H1 (cell line): ENCODE measurements around the gene CYB561A3. TPM values are rescaled to one million over a fixed set of nuclear protein-coding genes. Genes with fewer than 3 reads are reported as not detected.

Source experiments
- CTCF ChIA-PET: fragments of 300-600 bp; sonication (Branson Sonifier 250); formaldehyde crosslinking; loops from one replicate; lab custom pipeline; 2021; ENCODE audit not compliant: partially characterized antibody; lab: Charles Lee
- POLR2A ChIA-PET: fragments of 300-600 bp; sonication (Branson Sonifier 250); formaldehyde crosslinking; loops from one replicate; lab custom pipeline; 2021; ENCODE audit warnings: inconsistent platforms; ENCODE audit not compliant: partially characterized antibody; lab: Charles Lee
- DNase-seq, 2 experiments: peaks; one replicate each; pipeline versions ENCODE4 v3.0.0 to v3.0.0-alpha.2; 2010 to 2022; ENCODE audit warnings: low spot score in 2 of 2, low read depth in 1 of 2, mixed read lengths in 1 of 2
- FAIRE-seq: peaks from 2 replicates; lab custom pipeline; 2011; peaks lifted over from hg19 to GRCh38; lab: Jason Lieb, UNC
- H2AFZ ChIP-seq: 2 replicates; pipeline ENCODE4 v1.8.1; 2012; ENCODE audit warnings: low read length, inconsistent platforms
- H2AK5ac ChIP-seq: 2 replicates; pipeline ENCODE4 v1.6.1; 2013; ENCODE audit warnings: low read depth, low read length
- H2BK120ac ChIP-seq: replicated peaks from 2 replicates; pipeline ENCODE3; 2013; ENCODE audit warnings: low read depth, low read length, inconsistent platforms
- H2BK12ac ChIP-seq: 2 replicates; pipeline ENCODE4 v1.6.1; 2013; ENCODE audit warnings: low read depth, low read length
- H2BK15ac ChIP-seq: 2 replicates; pipeline ENCODE4 v1.6.1; 2013; ENCODE audit warnings: low read length
- H2BK20ac ChIP-seq: 2 replicates; pipeline ENCODE4 v1.6.1; 2013; ENCODE audit warnings: low read length
- H2BK5ac ChIP-seq: 2 replicates; pipeline ENCODE4 v1.6.1; 2013; ENCODE audit warnings: low read depth, low read length
- H3K14ac ChIP-seq: 2 replicates; pipeline ENCODE4 v1.6.1; 2013; ENCODE audit warnings: inconsistent platforms; ENCODE audit not compliant: insufficient read length
- H3K18ac ChIP-seq: 2 replicates; pipeline ENCODE4 v1.6.1; 2013; ENCODE audit warnings: low read length; ENCODE audit errors: extremely low read depth
- H3K23ac ChIP-seq: 2 replicates; pipeline ENCODE4 v1.6.1; 2013; ENCODE audit warnings: inconsistent platforms; ENCODE audit not compliant: insufficient read length
- H3K23me2 ChIP-seq: 2 replicates; pipeline ENCODE4 v1.6.1; 2013; ENCODE audit warnings: low read depth, low read length
- H3K27ac ChIP-seq: 2 replicates; pipeline ENCODE4 v1.6.1; 2011; ENCODE audit warnings: low read depth, low read length, inconsistent platforms
- H3K27me3 ChIP-seq, 4 experiments: replicated peaks in 1 of 4; 1 replicate in 1 of 4; 2 replicates in 3 of 4; pipeline versions ENCODE4 v1.6.1 to v1.8.1; 2011 to 2013; ENCODE audit warnings: low read length in 3 of 4, mild to moderate bottlenecking in 3 of 4, inconsistent platforms in 2 of 4, mixed read lengths in 2 of 4, moderate library complexity in 1 of 4; ENCODE audit not compliant: control insufficient read depth in 3 of 4, insufficient read depth in 3 of 4; ENCODE audit errors: extremely low read depth in 1 of 4
- H3K36me3 ChIP-seq, 4 experiments: 2 replicates each; pipeline versions ENCODE4 v1.6.1 to v1.8.1; 2011 to 2013; ENCODE audit warnings: mild to moderate bottlenecking in 4 of 4, low read length in 3 of 4, moderate library complexity in 2 of 4, control low read depth in 1 of 4, inconsistent platforms in 1 of 4; ENCODE audit not compliant: insufficient read depth in 4 of 4, control insufficient read depth in 2 of 4
- H3K4ac ChIP-seq: replicated peaks from 2 replicates; pipeline ENCODE3; 2013; ENCODE audit warnings: low read length, low read depth, mixed read lengths, inconsistent platforms; ENCODE audit not compliant: insufficient read length
- H3K4me1 ChIP-seq, 4 experiments: replicated peaks in 1 of 4; 1 replicate in 1 of 4; 2 replicates in 3 of 4; pipeline versions ENCODE4 v1.6.1 to v1.8.1; 2011 to 2013; ENCODE audit warnings: low read length in 3 of 4, inconsistent platforms in 2 of 4, mixed read lengths in 1 of 4; ENCODE audit not compliant: insufficient read depth in 4 of 4, control insufficient read depth in 3 of 4
- H3K4me2 ChIP-seq, 2 experiments: 2 replicates each; pipeline versions ENCODE4 v1.6.1 to v1.8.1; 2011 to 2013; ENCODE audit warnings: low read depth in 2 of 2, low read length in 2 of 2, control low read depth in 1 of 2, inconsistent platforms in 1 of 2, mild to moderate bottlenecking in 1 of 2; ENCODE audit not compliant: insufficient read depth in 1 of 2
- H3K4me3 ChIP-seq, 4 experiments: fragments of 200-600, 300-600 bp in 1 of 4; sonication (generic), shearing (Covaris generic), sonication (Bioruptor Twin) in 1 of 4; 2 replicates each; pipeline versions ENCODE4 v1.5.1 to v1.8.1; 2011 to 2016; ENCODE audit warnings: low read length in 4 of 4, low read depth in 3 of 4, control low read depth in 2 of 4, inconsistent platforms in 2 of 4, mild to moderate bottlenecking in 2 of 4, mixed read lengths in 1 of 4, moderate library complexity in 1 of 4; ENCODE audit not compliant: insufficient read depth in 2 of 4; ENCODE audit errors: extremely low read depth in 1 of 4
- H3K56ac ChIP-seq: replicated peaks from 2 replicates; pipeline ENCODE3; 2013; ENCODE audit warnings: low read depth, mild to moderate bottlenecking, mixed read lengths, low read length, inconsistent platforms; ENCODE audit not compliant: insufficient read length
- H3K79me1 ChIP-seq: 2 replicates; pipeline ENCODE4 v1.6.1; 2013; ENCODE audit warnings: low read depth, low read length, control low read depth
- H3K79me2 ChIP-seq, 2 experiments: 2 replicates each; pipeline versions ENCODE4 v1.6.1 to v1.8.1; 2012 to 2013; ENCODE audit warnings: low read length in 2 of 2, mild to moderate bottlenecking in 2 of 2, inconsistent platforms in 1 of 2; ENCODE audit not compliant: insufficient read depth in 2 of 2, control insufficient read depth in 1 of 2
- H3K9ac ChIP-seq, 4 experiments: replicated peaks in 1 of 4; 1 replicate in 1 of 4; 2 replicates in 3 of 4; pipeline versions ENCODE4 v1.6.1 to v1.8.1; 2011 to 2013; ENCODE audit warnings: low read depth in 3 of 4, low read length in 3 of 4, control low read depth in 2 of 4, mild to moderate bottlenecking in 2 of 4, moderate library complexity in 2 of 4, inconsistent platforms in 1 of 4; ENCODE audit errors: extremely low read depth in 1 of 4
- H3K9me3 ChIP-seq, 2 experiments: 2 replicates each; pipeline versions ENCODE4 v1.6.1 to v1.8.1; 2012 to 2013; ENCODE audit warnings: mild to moderate bottlenecking in 2 of 2, moderate library complexity in 2 of 2, control low read depth in 1 of 2, inconsistent platforms in 1 of 2, low read depth in 1 of 2, low read length in 1 of 2, mixed read lengths in 1 of 2; ENCODE audit not compliant: insufficient read depth in 2 of 2
- H4K20me1 ChIP-seq, 2 experiments: replicated peaks in 1 of 2; 2 replicates each; pipeline versions ENCODE3 to v1.8.1; 2011 to 2013; ENCODE audit warnings: inconsistent platforms in 2 of 2, low read length in 2 of 2, mild to moderate bottlenecking in 1 of 2; ENCODE audit not compliant: insufficient read depth in 2 of 2, control insufficient read depth in 1 of 2
- H4K5ac ChIP-seq: 2 replicates; pipeline ENCODE4 v1.6.1; 2013; ENCODE audit warnings: low read length, low read depth, mixed read lengths, inconsistent platforms; ENCODE audit not compliant: insufficient read length
- H4K8ac ChIP-seq: 2 replicates; pipeline ENCODE4 v1.8.0; 2013; ENCODE audit warnings: mild to moderate bottlenecking, moderate library complexity, low read length, inconsistent platforms; ENCODE audit not compliant: insufficient read depth; ENCODE audit errors: extremely low read depth
- H4K91ac ChIP-seq: replicated peaks from 2 replicates; pipeline ENCODE3; 2013; ENCODE audit warnings: low read length, mixed read lengths, inconsistent platforms; ENCODE audit not compliant: insufficient read length
- BRCA1 ChIP-seq: IDR thresholded peaks from 2 replicates; pipeline ENCODE4 v1.6.1; 2012; ENCODE audit warnings: low read depth, low read length, improper control_type of control experiment
- CHD1 ChIP-seq: IDR thresholded peaks from 2 replicates; pipeline ENCODE4 v1.6.1; 2012; ENCODE audit warnings: low read depth, low read length, improper control_type of control experiment
- KDM1A ChIP-seq: fragments of 200-600, 300-600 bp; sonication (generic); IDR thresholded peaks from 2 replicates; pipeline ENCODE4 v1.7.1; 2016; ENCODE audit warnings: mild to moderate bottlenecking, low read length, borderline replicate concordance
- KDM4A ChIP-seq: IDR thresholded peaks from one replicate; pipeline ENCODE4 v1.7.1; 2012; ENCODE audit warnings: low read depth, mild to moderate bottlenecking, moderate library complexity, low read length, inconsistent platforms; ENCODE audit not compliant: severe bottlenecking
- SAP30 ChIP-seq: fragments of 300-600 bp; sonication (generic); IDR thresholded peaks from 2 replicates; pipeline ENCODE4 v1.7.1; 2012; ENCODE audit warnings: low read length, moderate library complexity, mild to moderate bottlenecking, inconsistent platforms; ENCODE audit not compliant: insufficient read depth, insufficient replicate concordance
- SIN3A ChIP-seq, 2 experiments: IDR thresholded peaks in 1 of 2; conservative IDR thresholded peaks in 1 of 2; 2 replicates each; pipeline ENCODE4 v1.6.1; 2011 to 2012; ENCODE audit warnings: low read length in 2 of 2, improper control_type of control experiment in 1 of 2, low read depth in 1 of 2, mild to moderate bottlenecking in 1 of 2
- SIX5 ChIP-seq: IDR thresholded peaks from 2 replicates; pipeline ENCODE4 v1.6.1; 2011; ENCODE audit warnings: mild to moderate bottlenecking, low read depth, low read length
- SRF ChIP-seq: IDR thresholded peaks from 2 replicates; pipeline ENCODE4 v1.6.1; 2011; ENCODE audit warnings: mild to moderate bottlenecking, low read depth, low read length, moderate library complexity
- SUZ12 ChIP-seq: fragments of 200-600 bp; sonication (generic); IDR thresholded peaks from 2 replicates; pipeline ENCODE4 v1.6.1; 2012; ENCODE audit warnings: mild to moderate bottlenecking, inconsistent platforms, low read length, moderate library complexity, mixed read lengths
- TCF12 ChIP-seq: IDR thresholded peaks from 2 replicates; pipeline ENCODE4 v1.6.1; 2011; ENCODE audit warnings: low read depth, mild to moderate bottlenecking, low read length
- ZNF274 ChIP-seq: IDR thresholded peaks from 2 replicates; pipeline ENCODE4 v1.7.0; 2012; ENCODE audit warnings: low read length, borderline replicate concordance; ENCODE audit errors: extremely low read depth
- WGBS, 2 experiments: shearing (Covaris generic) in 1 of 2; methylation state at CpG; one replicate each; pipeline versions ENCODE4 v1.1.6 to v1.1.7; 2013 to 2015; ENCODE audit warnings: low lambda C conversion rate in 2 of 2, mixed read lengths in 2 of 2, inconsistent platforms in 1 of 2, low coverage in 1 of 2, missing lambda C conversion rate in 1 of 2; ENCODE audit not compliant: insufficient replicate concordance in 2 of 2, insufficient coverage in 1 of 2, insufficient read length in 1 of 2; ENCODE audit errors: extremely low coverage in 1 of 2, missing lambda C conversion rate in 1 of 2; 5-methylcytosine and 5-hydroxymethylcytosine counted together
- polyA plus RNA-seq, 7 experiments: library from polyadenylated mRNA; depleted of rRNA in 3 of 7; stranded (reverse) in 5 of 7; unstranded in 2 of 7; fragments of >200 nt in 5 of 7; fragments of 200-250 nt in 2 of 7; gene quantifications; 1 replicate in 5 of 7; 2 replicates in 1 of 7; 4 replicates in 1 of 7; pipeline versions ENCODE4 v1.2.1 to v1.2.3, GENCODE V29; 2011 to 2013; ENCODE audit warnings: missing spikeins in 2 of 7, mixed read lengths in 2 of 7
- total RNA-seq: library from RNA; stranded (reverse); fragmentation: NEBNext Ultra II Directional; extraction: Animal tissue kit (Norgen Biotek cat#: 25700); gene quantifications from 2 replicates; pipeline ENCODE4 v1.2.1, GENCODE V29; 2021

The CYB561A3 gene
- total and polyA plus RNA-seq, 2 of the 8 experiments (the other 6 are each of a cell fraction or from before 2014, with no cell fraction given) = 29.6 to 41.2 TPM

DNA sequence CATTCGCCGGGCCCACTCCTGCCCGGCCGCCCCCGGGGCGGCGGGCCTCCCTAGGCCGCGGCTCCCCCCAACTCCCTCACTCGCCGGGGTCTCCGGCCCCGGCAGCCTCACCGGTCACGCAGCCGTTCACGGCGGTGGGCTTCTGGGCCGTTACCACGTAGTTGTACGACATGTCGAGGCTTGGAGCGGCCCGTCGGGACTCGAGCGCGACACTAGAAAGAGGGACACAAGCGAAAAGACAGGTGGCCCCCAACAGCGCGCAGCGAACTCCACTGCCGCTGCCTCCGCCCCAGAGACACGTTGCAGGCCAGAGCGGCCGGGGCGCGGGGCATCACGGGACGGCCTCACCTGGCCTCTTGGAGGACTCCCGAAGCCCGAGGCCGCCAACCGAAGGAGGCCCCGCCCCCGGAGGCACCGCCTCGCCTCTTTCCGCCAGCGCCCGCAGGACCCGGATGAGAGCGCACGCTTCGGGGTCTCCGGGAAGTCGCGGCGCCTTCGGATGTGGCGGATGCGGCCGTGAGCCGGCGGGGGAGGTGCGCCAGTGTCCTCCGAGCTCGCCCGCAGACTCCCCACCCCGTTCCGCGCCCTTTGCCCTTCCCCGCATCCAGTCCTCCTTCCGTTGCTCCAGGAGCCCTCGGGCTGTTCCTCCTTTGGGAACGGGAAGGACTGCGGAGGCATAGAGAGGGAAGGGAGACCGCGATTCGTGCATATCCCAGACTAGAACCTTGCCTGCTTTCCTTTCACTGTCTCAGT is 28.7 kb downstream of the CYB561A3 start, which contains the start of the genes DDB1 and TKFC:
Gene DDB1 (minus strand): TSS at position 309 of the 753 bp plus-strand sequence. CDS start 137 bp downstream, at position 172.
Gene TKFC (plus strand): TSS at position 432 of the 753 bp plus-strand sequence. CDS start 1,501 bp downstream, outside the sequence.
- Histone ChIP-seq H3K4me3 (peak within 1 kb of the TSS; percentile 79 to 96 (median 92)), H4K20me1 (peaks cover 0 to 11% of the 10 kb centered on the region in 2 experiments), H3K9me3 (no peaks in the 10 kb centered on the region), H3K23ac (peak within 1 kb of the TSS; percentile 79), H3K14ac (peak within 1 kb of the TSS; percentile 33), H4K91ac (peak within 1 kb of the TSS; percentile 98), H2BK120ac (peak within 1 kb of the TSS; percentile 94), H4K8ac (peak within 1 kb of the TSS; percentile 95), H2BK15ac (peak within 1 kb of the TSS; percentile 96), H3K23me2 (peaks cover 9% of the 10 kb centered on the region; the same call in 1 of the 2 replicates), H3K4me1 (peaks cover 5 to 14% (median 9%) of the 10 kb centered on the region in 4 experiments), H4K5ac (peak within 1 kb of the TSS; percentile 88), H3K79me1 (peaks cover 6% of the 10 kb centered on the region; the same call in 1 of the 2 replicates), H3K4me2 (peak within 1 kb of the TSS; percentile 80 to 98), H3K18ac (peak within 1 kb of the TSS; percentile 91), H3K27ac (peak within 1 kb of the TSS; percentile 96), H2BK12ac (no peak within 1 kb of the TSS), H3K9ac (peak within 1 kb of the TSS; percentile 93 to 99 (median 98)), H3K4ac (peak within 1 kb of the TSS; percentile 99), H2AFZ (peak within 1 kb of the TSS; percentile 96), H3K36me3 (peaks cover 8 to 16% (median 14%) of the 10 kb centered on the region in 4 experiments), H2BK5ac (peak within 1 kb of the TSS; percentile 96), H3K56ac (peak within 1 kb of the TSS; percentile 80), H2AK5ac (peak within 1 kb of the TSS; percentile 95), H3K27me3 (no peaks in the 10 kb centered on the region), H3K79me2 (peaks cover 23 to 51% of the 10 kb centered on the region in 2 experiments), H2BK20ac (0 out of 2 replicates have a peak within 1 kb of the TSS, but pooled peaks have one; percentile 19)
- DNase-seq (peak; percentile 84 to 99), FAIRE-seq (no peak)
- ChIA-PET CTCF (interaction anchor here (1.1 to 10.1 kb wide), 5 partner anchors 30 to 104 kb away, joined by 3 to 290 read pairs (median 41); partner anchors contain the start of genes CYB561A3, TMEM138 and TMEM216), POLR2A (interaction anchor here (0.6 to 39.7 kb wide), 17 partner anchors 9 to 1413 kb away, joined by 3 to 1106 read pairs (median 5); partner anchors contain the start of genes CPSF7, CYB561A3, SDHAF2 and TMEM138)
- 2% methylated on average over 57 of the region's 81 CpGs; no CpG with 5 or more reads in 1 of the 2 experiments for WGBS, 2 experiments
- TF ChIP-seq KDM4A = peak; percentile 79
- peak; percentile 80 to 83 for TF ChIP-seq SIN3A (conservative IDR thresholded peaks at IDR 0.05 in 1 of 2, IDR thresholded peaks at IDR 0.05 in 1 of 2; ENCODE audit: low read depth in 1 of 2, low read length in 2 of 2)
- TF ChIP-seq ZNF274 = no peak
- TF ChIP-seq TCF12 = peak; percentile 82; the same call in 1 of the 2 replicates
- TF ChIP-seq BRCA1 = no peak
- TF ChIP-seq SIX5 = no peak
- TF ChIP-seq CHD1 = no peak
- no peak for TF ChIP-seq SAP30
- no peak for TF ChIP-seq SUZ12
- no peak for TF ChIP-seq KDM1A
- no peak for TF ChIP-seq SRF
